Neural progenitor cell (in vitro differentiated cells): Measurements from ENCODE around the gene TSHZ2.

ENCODE experiments used
- EZH2 ChIP-seq: fragments of 200-600 bp; sonication (generic); IDR thresholded peaks from 2 replicates; pipeline ENCODE4 v1.6.1; 2017; ENCODE audit warnings: antibody characterized with exemption, mild to moderate bottlenecking, moderate library complexity
- TF ChIP-seq, protein P1 (sequence below): fragments of 200-600 bp; sonication (generic); IDR thresholded peaks from 2 replicates; pipeline ENCODE4 v1.5.1; 2017; ENCODE audit warnings: antibody characterized with exemption, mild to moderate bottlenecking

DNA sequence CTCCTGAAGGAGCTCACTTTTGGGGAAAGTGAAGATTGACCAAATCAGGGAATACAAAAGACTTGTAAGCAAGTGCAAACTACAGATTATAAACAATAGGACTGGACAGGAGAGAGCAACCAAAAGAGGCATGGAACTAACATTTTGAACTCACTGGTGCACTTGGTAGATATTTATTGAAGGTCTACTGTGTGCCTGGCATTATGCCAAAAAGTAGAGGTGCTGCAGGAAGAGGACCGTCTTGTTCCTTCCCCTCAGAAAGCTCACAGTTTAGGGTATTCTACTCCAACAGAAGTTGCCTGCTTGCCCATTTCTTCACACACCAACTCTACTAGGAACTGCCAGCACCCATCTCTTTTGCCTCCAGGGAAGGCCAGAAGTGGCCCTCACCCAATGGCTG is 10.0 kb upstream of the TSHZ2 start:
- TF ChIP-seq, protein P1, sequence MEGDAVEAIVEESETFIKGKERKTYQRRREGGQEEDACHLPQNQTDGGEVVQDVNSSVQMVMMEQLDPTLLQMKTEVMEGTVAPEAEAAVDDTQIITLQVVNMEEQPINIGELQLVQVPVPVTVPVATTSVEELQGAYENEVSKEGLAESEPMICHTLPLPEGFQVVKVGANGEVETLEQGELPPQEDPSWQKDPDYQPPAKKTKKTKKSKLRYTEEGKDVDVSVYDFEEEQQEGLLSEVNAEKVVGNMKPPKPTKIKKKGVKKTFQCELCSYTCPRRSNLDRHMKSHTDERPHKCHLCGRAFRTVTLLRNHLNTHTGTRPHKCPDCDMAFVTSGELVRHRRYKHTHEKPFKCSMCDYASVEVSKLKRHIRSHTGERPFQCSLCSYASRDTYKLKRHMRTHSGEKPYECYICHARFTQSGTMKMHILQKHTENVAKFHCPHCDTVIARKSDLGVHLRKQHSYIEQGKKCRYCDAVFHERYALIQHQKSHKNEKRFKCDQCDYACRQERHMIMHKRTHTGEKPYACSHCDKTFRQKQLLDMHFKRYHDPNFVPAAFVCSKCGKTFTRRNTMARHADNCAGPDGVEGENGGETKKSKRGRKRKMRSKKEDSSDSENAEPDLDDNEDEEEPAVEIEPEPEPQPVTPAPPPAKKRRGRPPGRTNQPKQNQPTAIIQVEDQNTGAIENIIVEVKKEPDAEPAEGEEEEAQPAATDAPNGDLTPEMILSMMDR, result no peak
- TF ChIP-seq EZH2, result no peak
